SK-N-SH (cell line): ENCODE measurements around the gene KLHL17. TPM values are rescaled to one million over a fixed set of nuclear protein-coding genes. Genes with fewer than 3 reads are reported as not detected.

Source experiments
- CTCF ChIA-PET: fragments of 300-600, 350-600 bp; formaldehyde crosslinking; extraction: SDS; loops from one replicate; lab custom pipeline; 2021; lab: Yijun Ruan, JAX
- POLR2A ChIA-PET: fragments of 350-600 bp; sonication (Branson Sonifier 250); formaldehyde crosslinking; extraction: SDS; loops from one replicate; lab custom pipeline; 2020; ENCODE audit warnings: antibody characterized with exemption, inconsistent platforms; lab: Yijun Ruan, JAX
- DNase-seq: peaks from one replicate; pipeline ENCODE4 v3.0.0; 2012
- H2AFZ ChIP-seq: fragments of 200-600 bp; sonication (generic); 2 replicates; pipeline ENCODE4 v1.8.1; 2016; ENCODE audit warnings: antibody characterized with exemption, mild to moderate bottlenecking, low read depth
- H3F3A ChIP-seq: fragments of 200-600 bp; sonication (generic); replicated peaks from 2 replicates; pipeline ENCODE3; 2016; ENCODE audit warnings: antibody characterized with exemption, mild to moderate bottlenecking; ENCODE audit not compliant: insufficient read depth
- H3K27ac ChIP-seq, 2 experiments: fragments of 200-500 bp in 1 of 2; fragments of 200-600 bp in 1 of 2; sonication (Bioruptor generic) in 1 of 2; sonication (generic), shearing (Covaris generic) in 1 of 2; 2 replicates each; pipeline versions ENCODE4 v1.5.1 to v1.6.1; 2014 to 2016; ENCODE audit warnings: low read depth in 2 of 2, inconsistent platforms in 1 of 2, low read length in 1 of 2, mild to moderate bottlenecking in 1 of 2, mixed read lengths in 1 of 2
- H3K27me3 ChIP-seq: fragments of 200-600 bp; sonication (generic), shearing (Covaris generic); 2 replicates; pipeline ENCODE4 v1.6.1; 2016; ENCODE audit warnings: mixed run types; ENCODE audit not compliant: insufficient read depth
- H3K36me3 ChIP-seq, 2 experiments: fragments of 200-500 bp in 1 of 2; fragments of 200-600 bp in 1 of 2; sonication (Bioruptor generic) in 1 of 2; sonication (generic) in 1 of 2; replicated peaks in 1 of 2; 2 replicates each; pipeline versions ENCODE3 to v1.5.1; 2014 to 2016; ENCODE audit warnings: low read length in 1 of 2, mild to moderate bottlenecking in 1 of 2; ENCODE audit not compliant: insufficient read depth in 2 of 2, control insufficient read depth in 1 of 2
- H3K4me1 ChIP-seq, 2 experiments: fragments of 200-500 bp in 1 of 2; fragments of 200-600 bp in 1 of 2; sonication (Bioruptor generic) in 1 of 2; sonication (generic), shearing (Covaris generic) in 1 of 2; 2 replicates each; pipeline versions ENCODE4 v1.5.1 to v1.6.1; 2014 to 2016; ENCODE audit warnings: low read depth in 1 of 2, low read length in 1 of 2, mixed run types in 1 of 2; ENCODE audit not compliant: insufficient read depth in 2 of 2, control insufficient read depth in 1 of 2
- H3K4me2 ChIP-seq: fragments of 200-600 bp; sonication (generic), shearing (Covaris generic); 2 replicates; pipeline ENCODE4 v1.6.1; 2017; ENCODE audit warnings: mixed run types
- H3K4me3 ChIP-seq, 2 experiments: fragments of 200-500 bp in 1 of 2; fragments of 200-600 bp in 1 of 2; sonication (Bioruptor generic) in 1 of 2; sonication (generic), shearing (Covaris generic) in 1 of 2; 2 replicates each; pipeline versions ENCODE4 v1.5.1 to v1.8.1; 2014 to 2016; ENCODE audit warnings: low read depth in 2 of 2, inconsistent platforms in 1 of 2, low read length in 1 of 2, mild to moderate bottlenecking in 1 of 2, mixed read lengths in 1 of 2, moderate library complexity in 1 of 2
- H3K79me2 ChIP-seq: fragments of 200-600 bp; sonication (generic); 2 replicates; pipeline ENCODE4 v1.8.1; 2017; ENCODE audit warnings: mild to moderate bottlenecking; ENCODE audit not compliant: insufficient read depth
- H3K9ac ChIP-seq: fragments of 200-600 bp; sonication (generic); 2 replicates; pipeline ENCODE4 v1.6.1; 2017; ENCODE audit warnings: mixed run types
- H3K9me2 ChIP-seq: fragments of 200-600 bp; sonication (generic); 2 replicates; pipeline ENCODE4 v1.6.1; 2017; ENCODE audit warnings: mixed run types
- H3K9me3 ChIP-seq: fragments of 200-600 bp; sonication (generic); 2 replicates; pipeline ENCODE4 v1.6.1; 2017; ENCODE audit warnings: mixed run types, mild to moderate bottlenecking, moderate library complexity
- H4K20me1 ChIP-seq: fragments of 200-600 bp; sonication (generic); 2 replicates; pipeline ENCODE4 v1.6.1; 2017; ENCODE audit warnings: mild to moderate bottlenecking, mixed run types; ENCODE audit not compliant: insufficient read depth
- CHD2 ChIP-seq: fragments of 150-350 bp; IDR thresholded peaks from 2 replicates; pipeline ENCODE4 v1.6.1; 2018; ENCODE audit warnings: low read length; ENCODE audit not compliant: partially characterized antibody
- CTCF ChIP-seq: fragments of 200-600 bp; sonication (generic); IDR thresholded peaks from 2 replicates; pipeline ENCODE4 v1.6.1; 2017; ENCODE audit warnings: antibody characterized with exemption, mild to moderate bottlenecking, moderate library complexity
- FOSL2 ChIP-seq: IDR thresholded peaks from 2 replicates; pipeline ENCODE4 v1.4.0; 2012; ENCODE audit warnings: low read depth, mild to moderate bottlenecking, moderate library complexity, borderline replicate concordance
- GABPA ChIP-seq: IDR thresholded peaks from 2 replicates; pipeline ENCODE4 v1.4.0; 2012; ENCODE audit warnings: low read depth, mild to moderate bottlenecking
- GATA2 ChIP-seq: sonication (generic); formaldehyde crosslinking; IDR thresholded peaks from 2 replicates; pipeline ENCODE4 v1.5.0; 2020; ENCODE audit warnings: mild to moderate bottlenecking, missing genetic modification reagents
- JUND ChIP-seq: IDR thresholded peaks from 2 replicates; pipeline ENCODE4 v1.4.0; 2012
- MEF2A ChIP-seq: IDR thresholded peaks from 2 replicates; pipeline ENCODE4 v1.4.0; 2012; ENCODE audit warnings: low read depth, borderline replicate concordance
- POLR2AphosphoS5 ChIP-seq: IDR thresholded peaks from 2 replicates; pipeline ENCODE4 v1.6.1; 2012; ENCODE audit warnings: low read depth, low read length
- RAD21 ChIP-seq: IDR thresholded peaks from 2 replicates; pipeline ENCODE4 v1.6.1; 2012; ENCODE audit warnings: mild to moderate bottlenecking, low read length
- REST ChIP-seq: IDR thresholded peaks from 2 replicates; pipeline ENCODE4 v1.6.1; 2012; ENCODE audit warnings: mild to moderate bottlenecking, low read depth, low read length, moderate library complexity
- RFX5 ChIP-seq: IDR thresholded peaks from 2 replicates; pipeline ENCODE4 v1.6.1; 2012; ENCODE audit warnings: mild to moderate bottlenecking, improper control_type of control experiment, low read length
- RXRA ChIP-seq: IDR thresholded peaks from 2 replicates; pipeline ENCODE4 v1.4.0; 2012; ENCODE audit warnings: low read depth, mild to moderate bottlenecking, borderline replicate concordance
- SIN3A ChIP-seq: IDR thresholded peaks from 2 replicates; pipeline ENCODE4 v1.6.1; 2012; ENCODE audit warnings: low read depth, mild to moderate bottlenecking, low read length, moderate library complexity, borderline replicate concordance
- TCF12 ChIP-seq: IDR thresholded peaks from 2 replicates; pipeline ENCODE4 v1.4.0; 2012
- TEAD4 ChIP-seq: IDR thresholded peaks from 2 replicates; pipeline ENCODE4 v1.4.0; 2012; ENCODE audit warnings: mild to moderate bottlenecking, borderline replicate concordance; ENCODE audit not compliant: insufficient read depth
- ZBTB33 ChIP-seq: IDR thresholded peaks from 2 replicates; pipeline ENCODE4 v1.4.0; 2012; ENCODE audit warnings: low read depth, borderline replicate concordance
- WGBS: methylation state at CpG from one replicate; pipeline ENCODE4 v1.1.6; 2017; ENCODE audit warnings: low lambda C conversion rate; 5-methylcytosine and 5-hydroxymethylcytosine counted together
- polyA plus RNA-seq, 3 experiments: library from polyadenylated mRNA; depleted of rRNA; stranded (reverse); fragments of >200 nt; gene quantifications; 2 replicates each; pipeline ENCODE4 v1.2.3, GENCODE V29; 2012
- TF ChIP-seq, protein P1 (sequence below): fragments of 150-350 bp; IDR thresholded peaks from 2 replicates; pipeline ENCODE4 v1.6.1; 2016; ENCODE audit warnings: mild to moderate bottlenecking, low read depth, low read length

KLHL17 gene
- polyA plus RNA-seq, 1 of the 3 experiments (the other 2 are of a cell fraction), result 27.3 TPM

DNA sequence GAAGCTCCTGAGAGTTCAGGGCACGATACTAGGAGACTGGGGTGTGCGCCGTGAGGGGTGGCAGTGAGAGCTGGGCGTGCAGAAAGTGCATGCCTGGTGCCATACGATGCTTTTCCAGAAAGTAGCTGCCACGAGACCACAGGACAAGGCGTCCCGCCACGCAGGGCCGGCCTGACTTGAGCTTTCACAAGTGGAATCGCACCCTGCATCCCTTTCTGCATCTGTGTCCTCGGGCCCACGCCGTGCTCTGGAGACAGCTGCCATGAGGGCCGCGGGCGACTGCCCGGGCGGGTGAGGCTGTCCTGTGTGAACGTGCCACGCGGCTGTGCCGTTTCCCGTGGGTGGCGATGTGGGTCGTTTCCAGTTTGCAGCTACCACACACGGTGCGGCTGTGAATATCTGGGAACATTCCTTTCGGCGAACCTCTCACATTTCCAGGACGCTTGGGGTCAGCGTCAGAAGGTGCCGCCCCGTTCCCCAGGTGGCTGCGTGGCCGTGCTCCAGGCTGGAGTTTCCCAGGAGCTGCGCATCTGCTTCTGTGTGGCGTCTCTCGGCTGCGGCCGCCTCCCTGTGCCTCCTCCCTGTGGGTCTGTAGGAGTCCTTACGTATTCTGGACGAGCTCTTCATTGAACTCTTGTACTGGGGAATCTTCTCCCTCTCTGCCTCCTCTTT is 22.5 kb downstream of the KLHL17 start:
- Histone ChIP-seq H3K36me3 (no peaks in the 10 kb centered on the region), H3K4me1 (peaks cover 0 to 12% of the 10 kb centered on the region in 2 experiments; a peak in 1 of 4 replicates), H3F3A (no peaks in the 10 kb centered on the region), H3K9ac (no peak overlapping the region), H3K79me2 (no peaks in the 10 kb centered on the region), H3K9me2 (no peaks in the 10 kb centered on the region), H3K27ac (no peak overlapping the region), H3K4me2 (no peak overlapping the region), H2AFZ (no peak overlapping the region), H3K9me3 (no peaks in the 10 kb centered on the region), H3K27me3 (peaks cover 21% of the 10 kb centered on the region; the same call in 1 of the 2 replicates), H3K4me3 (no peak overlapping the region), H4K20me1 (no peaks in the 10 kb centered on the region)
- DNase-seq, result no peak
- ChIA-PET CTCF (interaction anchor here (0.6 to 9.1 kb wide), 16 partner anchors 8 to 309 kb away, joined by 3 to 246 read pairs (median 8); partner anchors contain the start of genes HES4 and ISG15), POLR2A (interaction anchor here (0.6 kb wide), 1 partner anchor 40 kb away, joined by 3 read pairs; no protein-coding TSS in a partner anchor)
- 51% methylated on average over 13 of the region's 43 CpGs for WGBS
- no peak for TF ChIP-seq CHD2
- TF ChIP-seq RXRA, result no peak

DNA sequence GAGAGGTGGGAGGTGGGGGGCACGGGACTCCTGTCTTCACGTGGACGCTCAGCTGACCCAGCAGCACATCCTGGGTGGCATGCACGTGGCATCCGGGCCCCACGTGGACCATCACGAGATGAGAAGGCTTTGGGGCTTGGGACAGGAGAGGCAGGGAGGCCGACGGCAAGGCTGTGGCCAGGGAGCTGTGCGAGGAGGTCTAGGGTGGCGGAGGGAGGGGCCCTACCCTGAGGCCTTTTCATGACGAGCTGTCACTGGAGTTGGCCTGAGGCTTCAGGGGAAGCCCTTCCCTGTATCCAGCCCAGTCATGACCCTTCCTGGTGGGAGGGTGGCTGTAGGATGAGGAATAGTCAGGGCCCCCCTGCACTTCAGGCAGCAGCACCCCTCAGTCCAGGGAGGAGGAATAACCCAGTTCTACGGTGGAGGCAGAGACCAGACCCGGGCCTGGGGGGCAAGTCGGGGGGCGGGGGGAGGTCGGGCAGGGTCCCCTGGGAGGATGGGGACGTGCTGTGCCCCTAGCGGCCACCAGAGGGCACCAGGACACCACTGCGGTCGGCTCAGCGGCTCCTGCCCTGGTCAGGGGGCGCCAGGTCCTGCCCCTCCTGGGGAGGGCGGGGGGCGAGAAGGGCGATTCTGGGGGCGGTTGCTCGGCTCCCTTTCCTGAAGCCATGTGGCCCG is 23.6 kb downstream of the KLHL17 start:
- Histone ChIP-seq H3K36me3 (no peaks in the 10 kb centered on the region), H3K4me3 (peak overlapping the region in 1 of 2 experiments; percentile 32; a peak in 1 of 4 replicates), H3K79me2 (no peaks in the 10 kb centered on the region), H3K27me3 (peaks cover 30% of the 10 kb centered on the region; the same call in 1 of the 2 replicates), H3F3A (no peaks in the 10 kb centered on the region), H3K9me2 (no peaks in the 10 kb centered on the region), H3K4me1 (peaks cover 0 to 9% of the 10 kb centered on the region in 2 experiments; a peak in 1 of 4 replicates), H3K9me3 (no peaks in the 10 kb centered on the region), H2AFZ (no peak overlapping the region), H3K4me2 (peak overlapping the region; percentile 63; the same call in 1 of the 2 replicates), H3K27ac (no peak overlapping the region), H4K20me1 (no peaks in the 10 kb centered on the region), H3K9ac (no peak overlapping the region)
- 12% methylated on average over 5 of the region's 29 CpGs for WGBS
- ChIA-PET CTCF (interaction anchor here (0.6 to 9.1 kb wide), 39 partner anchors 8 to 364 kb away, joined by 3 to 246 read pairs (median 4); partner anchors contain the start of genes AGRN, HES4, ISG15 and KLHL17), POLR2A (no interaction called here)
- DNase-seq, result peak; percentile 92
- TF ChIP-seq CTCF (peak; percentile 76), RFX5 (no peak), TCF12 (no peak), TEAD4 (no peak), RAD21 (peak; percentile 71), SIN3A (no peak), ZBTB33 (no peak), FOSL2 (no peak), JUND (no peak), POLR2AphosphoS5 (no peak), GABPA (no peak), MEF2A (no peak), REST (no peak), GATA2 (no peak)
- TF ChIP-seq, protein P1, sequence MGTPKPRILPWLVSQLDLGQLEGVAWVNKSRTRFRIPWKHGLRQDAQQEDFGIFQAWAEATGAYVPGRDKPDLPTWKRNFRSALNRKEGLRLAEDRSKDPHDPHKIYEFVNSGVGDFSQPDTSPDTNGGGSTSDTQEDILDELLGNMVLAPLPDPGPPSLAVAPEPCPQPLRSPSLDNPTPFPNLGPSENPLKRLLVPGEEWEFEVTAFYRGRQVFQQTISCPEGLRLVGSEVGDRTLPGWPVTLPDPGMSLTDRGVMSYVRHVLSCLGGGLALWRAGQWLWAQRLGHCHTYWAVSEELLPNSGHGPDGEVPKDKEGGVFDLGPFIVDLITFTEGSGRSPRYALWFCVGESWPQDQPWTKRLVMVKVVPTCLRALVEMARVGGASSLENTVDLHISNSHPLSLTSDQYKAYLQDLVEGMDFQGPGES, result no peak
